ENCODE measurements around the gene XPO4.

The XPO4 gene

DNA sequence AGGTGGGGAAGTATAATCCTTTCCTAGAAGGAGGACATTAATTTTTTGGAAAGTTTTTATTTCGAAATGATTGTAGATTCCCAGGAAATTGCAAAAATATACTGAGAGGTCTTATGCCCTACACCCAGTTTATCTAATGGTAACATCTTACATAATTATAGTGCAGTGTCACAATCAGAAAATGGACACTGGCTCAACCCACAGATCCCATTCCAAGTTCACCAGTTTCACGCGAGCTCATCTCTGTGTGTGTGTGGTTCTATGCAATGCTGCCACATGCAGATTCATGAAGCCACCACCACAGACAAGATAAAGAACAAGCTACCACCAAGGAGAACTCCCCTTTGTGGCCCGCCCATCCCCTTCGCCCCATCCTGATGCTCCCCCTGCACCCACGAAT lies 174.7 kb downstream of the XPO4 start:
- TF ChIP-seq, protein P1, sequence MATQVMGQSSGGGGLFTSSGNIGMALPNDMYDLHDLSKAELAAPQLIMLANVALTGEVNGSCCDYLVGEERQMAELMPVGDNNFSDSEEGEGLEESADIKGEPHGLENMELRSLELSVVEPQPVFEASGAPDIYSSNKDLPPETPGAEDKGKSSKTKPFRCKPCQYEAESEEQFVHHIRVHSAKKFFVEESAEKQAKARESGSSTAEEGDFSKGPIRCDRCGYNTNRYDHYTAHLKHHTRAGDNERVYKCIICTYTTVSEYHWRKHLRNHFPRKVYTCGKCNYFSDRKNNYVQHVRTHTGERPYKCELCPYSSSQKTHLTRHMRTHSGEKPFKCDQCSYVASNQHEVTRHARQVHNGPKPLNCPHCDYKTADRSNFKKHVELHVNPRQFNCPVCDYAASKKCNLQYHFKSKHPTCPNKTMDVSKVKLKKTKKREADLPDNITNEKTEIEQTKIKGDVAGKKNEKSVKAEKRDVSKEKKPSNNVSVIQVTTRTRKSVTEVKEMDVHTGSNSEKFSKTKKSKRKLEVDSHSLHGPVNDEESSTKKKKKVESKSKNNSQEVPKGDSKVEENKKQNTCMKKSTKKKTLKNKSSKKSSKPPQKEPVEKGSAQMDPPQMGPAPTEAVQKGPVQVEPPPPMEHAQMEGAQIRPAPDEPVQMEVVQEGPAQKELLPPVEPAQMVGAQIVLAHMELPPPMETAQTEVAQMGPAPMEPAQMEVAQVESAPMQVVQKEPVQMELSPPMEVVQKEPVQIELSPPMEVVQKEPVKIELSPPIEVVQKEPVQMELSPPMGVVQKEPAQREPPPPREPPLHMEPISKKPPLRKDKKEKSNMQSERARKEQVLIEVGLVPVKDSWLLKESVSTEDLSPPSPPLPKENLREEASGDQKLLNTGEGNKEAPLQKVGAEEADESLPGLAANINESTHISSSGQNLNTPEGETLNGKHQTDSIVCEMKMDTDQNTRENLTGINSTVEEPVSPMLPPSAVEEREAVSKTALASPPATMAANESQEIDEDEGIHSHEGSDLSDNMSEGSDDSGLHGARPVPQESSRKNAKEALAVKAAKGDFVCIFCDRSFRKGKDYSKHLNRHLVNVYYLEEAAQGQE (IDR thresholded peaks at IDR 0.05; ENCODE audit: insufficient replicate concordance, low read depth) = no peak
- no peak for TF ChIP-seq POLR2AphosphoS5 (IDR thresholded peaks at IDR 0.05; ENCODE audit: low read depth)
- no peak for TF ChIP-seq SPI1 (IDR thresholded peaks at IDR 0.05; ENCODE audit: borderline replicate concordance, low read depth)
- no peak for TF ChIP-seq GABPA (IDR thresholded peaks at IDR 0.05; ENCODE audit: low read depth)
- TF ChIP-seq, protein P2, sequence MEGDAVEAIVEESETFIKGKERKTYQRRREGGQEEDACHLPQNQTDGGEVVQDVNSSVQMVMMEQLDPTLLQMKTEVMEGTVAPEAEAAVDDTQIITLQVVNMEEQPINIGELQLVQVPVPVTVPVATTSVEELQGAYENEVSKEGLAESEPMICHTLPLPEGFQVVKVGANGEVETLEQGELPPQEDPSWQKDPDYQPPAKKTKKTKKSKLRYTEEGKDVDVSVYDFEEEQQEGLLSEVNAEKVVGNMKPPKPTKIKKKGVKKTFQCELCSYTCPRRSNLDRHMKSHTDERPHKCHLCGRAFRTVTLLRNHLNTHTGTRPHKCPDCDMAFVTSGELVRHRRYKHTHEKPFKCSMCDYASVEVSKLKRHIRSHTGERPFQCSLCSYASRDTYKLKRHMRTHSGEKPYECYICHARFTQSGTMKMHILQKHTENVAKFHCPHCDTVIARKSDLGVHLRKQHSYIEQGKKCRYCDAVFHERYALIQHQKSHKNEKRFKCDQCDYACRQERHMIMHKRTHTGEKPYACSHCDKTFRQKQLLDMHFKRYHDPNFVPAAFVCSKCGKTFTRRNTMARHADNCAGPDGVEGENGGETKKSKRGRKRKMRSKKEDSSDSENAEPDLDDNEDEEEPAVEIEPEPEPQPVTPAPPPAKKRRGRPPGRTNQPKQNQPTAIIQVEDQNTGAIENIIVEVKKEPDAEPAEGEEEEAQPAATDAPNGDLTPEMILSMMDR (IDR thresholded peaks at IDR 0.05; ENCODE audit: insufficient read depth, low read length) = no peak
- no peak for DNase-seq (ENCODE audit: low read depth in 1 of 2, low spot score in 1 of 2)
- H3K4me3 ChIP-seq (replicated peaks; ENCODE audit: insufficient read depth, low read length) = no peak overlapping the region

More for the DNA sequence above, 174.7 kb downstream of the XPO4 start:
- no peaks in the 10 kb centered on the region for H3K27me3 ChIP-seq (ENCODE audit: insufficient read depth, poor library complexity, severe bottlenecking)
- no peak overlapping the region for H3K27ac ChIP-seq (replicated peaks)
